ENCODE data around the gene HECTD1. TPM values are rescaled to one million over a fixed set of nuclear protein-coding genes. Genes with fewer than 3 reads are reported as not detected.

The HECTD1 gene
- total RNA-seq, 1 experiment from 2014 or later, result 317 TPM

DNA sequence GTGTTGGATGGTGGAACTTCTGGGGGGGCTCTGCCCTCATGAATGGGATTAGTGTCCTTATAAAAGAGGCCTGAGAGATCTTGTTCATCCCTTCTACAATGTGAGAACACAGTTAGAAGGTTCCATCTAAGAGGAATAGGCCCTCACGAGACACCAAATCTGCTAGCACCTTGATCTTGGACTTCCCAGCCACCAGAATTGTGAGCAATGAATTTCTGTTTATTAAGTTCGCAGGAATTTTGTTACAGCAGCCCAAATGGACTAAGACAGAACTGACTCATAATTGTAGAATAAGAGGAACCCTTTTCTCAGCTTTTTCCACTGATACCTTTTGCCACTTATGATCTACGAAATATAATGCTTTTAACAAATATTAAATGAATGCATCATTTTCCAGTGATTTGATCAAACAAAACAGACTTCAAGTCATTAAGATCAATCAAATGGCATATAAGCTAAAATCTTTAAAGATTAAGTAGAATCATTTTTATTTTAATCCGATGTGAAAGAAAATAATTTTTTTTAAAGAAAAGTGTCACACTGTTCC lies 68.2 kb downstream of the HECTD1 start:
- H3K36me3 ChIP-seq (ENCODE audit: insufficient read depth, low read length), result peaks cover 72% of the 10 kb centered on the region

DNA sequence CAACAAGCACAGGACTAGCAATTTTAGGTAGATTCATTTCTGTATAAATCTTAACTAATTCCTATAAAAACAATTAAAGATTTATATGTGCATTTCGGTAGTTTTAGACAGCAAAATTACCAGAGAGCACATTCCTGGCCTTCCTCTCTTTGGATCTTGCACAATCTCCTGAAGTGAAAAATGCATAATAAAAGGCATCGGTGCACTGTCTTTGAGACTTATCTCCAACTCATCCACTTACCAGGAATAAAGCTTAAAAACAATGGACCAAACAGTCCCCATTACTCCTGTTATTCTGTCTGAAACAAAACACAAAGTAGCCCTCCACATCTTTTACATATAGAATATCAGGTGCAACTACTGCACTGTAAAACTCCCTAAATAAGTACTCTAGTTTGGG lies 69.3 kb downstream of the HECTD1 start:
- H3K79me2 ChIP-seq (ENCODE audit: low read length), result peaks cover 37% of the 10 kb centered on the region
- H3K9me2 ChIP-seq (replicated peaks; ENCODE audit: insufficient read depth, low read length), result no peaks in the 10 kb centered on the region
- no peaks in the 10 kb centered on the region for H3K9me3 ChIP-seq (ENCODE audit: low read length)
- no peak overlapping the region for H3K27ac ChIP-seq (ENCODE audit: low read length)
- no peak overlapping the region for H3K9ac ChIP-seq (ENCODE audit: low read length)
- no peak for DNase-seq
- H4K20me1 ChIP-seq (ENCODE audit: insufficient read depth, low read depth, low read length), result no peaks in the 10 kb centered on the region
- H3K4me2 ChIP-seq (ENCODE audit: low read depth, low read length, poor library complexity, severe bottlenecking), result no peak overlapping the region
- H3K36me3 ChIP-seq (ENCODE audit: insufficient read depth, low read length), result peaks cover 72% of the 10 kb centered on the region
- no peaks in the 10 kb centered on the region for H3K27me3 ChIP-seq (ENCODE audit: low read length)
- no peaks in the 10 kb centered on the region for H3K4me1 ChIP-seq (ENCODE audit: low read length)
- H2AFZ ChIP-seq (ENCODE audit: low read length), result no peak overlapping the region
- H3K4me3 ChIP-seq (ENCODE audit: low read length), result no peak overlapping the region

More for the DNA sequence above, 68.2 kb downstream of the HECTD1 start:
- Histone ChIP-seq H4K20me1 (ENCODE audit: insufficient read depth, low read depth, low read length) (no peaks in the 10 kb centered on the region), H3K27me3 (ENCODE audit: low read length) (no peaks in the 10 kb centered on the region), H3K9me2 (replicated peaks; ENCODE audit: insufficient read depth, low read length) (no peaks in the 10 kb centered on the region), H3K9me3 (ENCODE audit: low read length) (no peaks in the 10 kb centered on the region), H3K9ac (ENCODE audit: low read length) (no peak overlapping the region), H3K4me1 (ENCODE audit: low read length) (no peaks in the 10 kb centered on the region), H3K4me2 (ENCODE audit: low read depth, low read length, poor library complexity, severe bottlenecking) (no peak overlapping the region), H3K27ac (ENCODE audit: low read length) (no peak overlapping the region), H3K79me2 (ENCODE audit: low read length) (peaks cover 38% of the 10 kb centered on the region), H3K4me3 (ENCODE audit: low read length) (no peak overlapping the region), H2AFZ (ENCODE audit: low read length) (no peak overlapping the region)
- no peak for DNase-seq

DNA sequence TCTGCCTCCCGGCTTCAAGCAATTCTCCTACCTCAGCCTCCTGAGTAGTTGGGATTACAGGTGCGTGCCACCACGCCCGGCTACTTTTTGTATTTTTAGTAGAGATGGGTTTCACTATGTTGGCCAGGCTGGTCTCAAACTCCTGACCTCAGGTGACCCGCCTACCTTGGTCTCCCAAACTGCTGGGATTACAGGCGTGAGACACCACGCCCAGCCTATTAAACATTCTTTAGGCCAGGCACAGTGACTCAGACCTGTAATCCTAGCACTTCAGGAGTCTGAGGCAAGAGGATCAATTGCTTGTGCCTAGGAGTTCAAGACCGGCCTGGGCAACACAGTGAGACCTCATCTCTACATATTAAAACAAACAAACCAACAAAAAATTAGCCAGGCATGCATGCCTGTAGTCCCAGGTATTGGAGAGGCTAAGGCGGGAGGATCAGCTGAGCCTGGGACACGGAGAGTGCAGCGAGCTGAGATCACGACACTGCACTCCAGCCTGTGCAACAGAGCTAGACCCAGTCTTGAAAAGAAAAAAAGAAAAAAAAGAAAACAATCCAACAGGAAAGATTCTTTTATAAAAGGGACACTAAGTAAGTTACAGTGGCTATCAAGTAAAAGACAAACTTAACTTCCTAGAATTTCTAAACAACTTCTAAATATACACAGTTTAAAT lies 70.2 kb downstream of the HECTD1 start:
- Histone ChIP-seq H3K9me3 (ENCODE audit: low read length) (no peaks in the 10 kb centered on the region), H3K4me2 (ENCODE audit: low read depth, low read length, poor library complexity, severe bottlenecking) (no peak overlapping the region), H4K20me1 (ENCODE audit: insufficient read depth, low read depth, low read length) (no peaks in the 10 kb centered on the region), H2AFZ (ENCODE audit: low read length) (no peak overlapping the region), H3K79me2 (ENCODE audit: low read length) (peaks cover 47% of the 10 kb centered on the region), H3K4me1 (ENCODE audit: low read length) (no peaks in the 10 kb centered on the region), H3K36me3 (ENCODE audit: insufficient read depth, low read length) (peaks cover 77% of the 10 kb centered on the region), H3K9ac (ENCODE audit: low read length) (no peak overlapping the region), H3K27me3 (ENCODE audit: low read length) (no peaks in the 10 kb centered on the region), H3K27ac (ENCODE audit: low read length) (no peak overlapping the region), H3K4me3 (ENCODE audit: low read length) (no peak overlapping the region), H3K9me2 (replicated peaks; ENCODE audit: insufficient read depth, low read length) (no peaks in the 10 kb centered on the region)
- no peak for DNase-seq

DNA sequence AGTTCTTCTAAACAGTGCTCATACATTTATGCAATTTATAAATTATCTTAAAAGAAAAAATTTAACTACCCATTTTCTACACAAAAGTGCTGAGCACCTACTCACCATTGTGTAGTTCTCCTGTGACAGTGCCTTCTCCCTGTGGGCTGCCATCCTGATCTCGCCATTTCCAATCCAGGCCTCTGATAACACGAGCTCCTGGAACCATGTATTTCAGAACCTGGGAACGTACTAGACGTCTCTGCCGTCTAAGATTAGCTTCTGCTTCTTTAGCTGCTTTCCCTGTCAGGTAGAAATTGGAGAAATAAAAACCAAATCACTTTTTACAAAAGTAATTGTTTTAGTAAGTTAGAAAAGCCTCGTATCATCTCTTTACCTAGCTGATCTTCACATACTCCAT lies 74.5 kb downstream of the HECTD1 start:
- H3K27ac ChIP-seq (ENCODE audit: low read length), result no peak overlapping the region
- DNase-seq, result no peak
- H3K27me3 ChIP-seq (ENCODE audit: low read length), result no peaks in the 10 kb centered on the region
- H4K20me1 ChIP-seq (ENCODE audit: insufficient read depth, low read depth, low read length), result no peaks in the 10 kb centered on the region
- no peak overlapping the region for H2AFZ ChIP-seq (ENCODE audit: low read length)
- no peaks in the 10 kb centered on the region for H3K9me2 ChIP-seq (replicated peaks; ENCODE audit: insufficient read depth, low read length)
- H3K9me3 ChIP-seq (ENCODE audit: low read length), result no peaks in the 10 kb centered on the region
- H3K4me3 ChIP-seq (ENCODE audit: low read length), result no peak overlapping the region
- H3K4me1 ChIP-seq (ENCODE audit: low read length), result peaks cover 37% of the 10 kb centered on the region
- H3K36me3 ChIP-seq (ENCODE audit: insufficient read depth, low read length), result peaks cover 76% of the 10 kb centered on the region
- H3K4me2 ChIP-seq (ENCODE audit: low read depth, low read length, poor library complexity, severe bottlenecking), result no peak overlapping the region
- peaks cover 53% of the 10 kb centered on the region for H3K79me2 ChIP-seq (ENCODE audit: low read length)
- H3K9ac ChIP-seq (ENCODE audit: low read length), result no peak overlapping the region

DNA sequence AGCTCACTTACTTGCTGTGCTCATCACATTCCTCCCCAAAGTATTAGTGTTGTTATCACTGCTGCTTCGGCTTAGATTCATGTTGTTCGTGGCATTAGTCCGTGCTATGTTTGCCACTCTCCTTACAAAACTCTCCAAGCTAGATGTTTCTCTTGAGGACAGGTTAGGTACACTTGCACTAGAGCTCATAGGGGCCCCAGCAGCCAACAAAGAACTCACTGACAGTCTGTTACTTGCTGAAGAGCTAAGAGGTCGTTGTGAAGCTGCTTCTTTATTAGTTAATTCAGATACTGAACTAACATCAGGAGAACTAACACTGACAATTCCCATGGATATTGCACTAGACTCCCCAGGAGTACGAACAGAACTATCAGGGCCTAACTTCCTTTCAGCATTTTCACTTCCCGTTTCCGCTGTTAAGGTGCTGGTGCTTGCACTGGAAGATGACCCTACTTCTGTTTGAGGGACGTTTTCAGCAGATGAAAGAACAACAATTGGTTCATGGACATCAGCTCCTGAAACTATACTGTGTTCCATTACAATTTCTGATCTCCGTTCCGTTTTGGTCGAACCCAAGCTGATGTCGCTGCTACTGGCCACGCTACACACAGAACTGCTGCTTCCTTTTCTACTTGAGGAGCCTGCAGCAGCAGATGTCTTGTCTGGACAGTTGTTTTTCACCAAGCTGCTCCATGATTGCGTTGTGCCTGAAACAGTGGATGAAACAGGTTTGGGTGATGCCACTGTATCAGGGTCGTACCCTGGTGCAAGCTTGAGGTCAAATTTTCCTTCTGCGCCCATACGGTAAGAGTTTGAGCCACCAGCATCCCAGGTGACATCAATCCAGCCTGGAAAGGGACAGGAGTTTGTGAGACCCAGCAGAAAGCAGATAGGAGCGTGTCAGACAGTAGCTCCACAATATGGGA lies 78.7 kb downstream of the HECTD1 start:
- no peaks in the 10 kb centered on the region for H3K27me3 ChIP-seq (ENCODE audit: low read length)
- peak; percentile 89 for DNase-seq
- peaks cover 63% of the 10 kb centered on the region for H3K79me2 ChIP-seq (ENCODE audit: low read length)
- peak overlapping the region; percentile 69 for H3K27ac ChIP-seq (ENCODE audit: low read length)
- H3K4me2 ChIP-seq (ENCODE audit: low read depth, low read length, poor library complexity, severe bottlenecking), result peak overlapping the region; percentile 37
- H2AFZ ChIP-seq (ENCODE audit: low read length), result no peak overlapping the region
- peak overlapping the region; percentile 6; the same call in 1 of the 2 replicates for H3K9ac ChIP-seq (ENCODE audit: low read length)
- H3K9me2 ChIP-seq (replicated peaks; ENCODE audit: insufficient read depth, low read length), result no peaks in the 10 kb centered on the region
- no peaks in the 10 kb centered on the region for H3K9me3 ChIP-seq (ENCODE audit: low read length)
- H3K36me3 ChIP-seq (ENCODE audit: insufficient read depth, low read length), result peaks cover 76% of the 10 kb centered on the region
- no peaks in the 10 kb centered on the region for H4K20me1 ChIP-seq (ENCODE audit: insufficient read depth, low read depth, low read length)
- no peak overlapping the region for H3K4me3 ChIP-seq (ENCODE audit: low read length)
- H3K4me1 ChIP-seq (ENCODE audit: low read length), result peaks cover 38% of the 10 kb centered on the region

DNA sequence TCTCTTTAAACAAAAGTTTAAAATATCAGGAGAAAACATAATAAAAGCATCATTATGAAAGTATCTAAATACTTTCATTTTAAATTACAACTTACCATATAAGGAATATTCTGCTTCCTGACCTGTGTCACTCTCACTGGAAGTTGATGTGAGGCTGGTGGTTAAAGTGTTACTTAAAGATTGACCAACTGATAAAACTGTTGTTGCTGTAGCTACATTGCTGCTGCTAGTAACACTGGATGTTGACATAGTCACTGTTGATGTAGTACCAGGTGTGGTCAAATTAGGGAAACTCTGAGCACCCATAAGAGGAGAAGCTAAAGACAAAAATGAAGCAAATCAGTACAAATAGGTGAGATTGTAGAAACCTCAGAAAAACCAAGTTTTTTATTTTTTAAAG lies 79.9 kb downstream of the HECTD1 start:
- H3K4me1 ChIP-seq (ENCODE audit: low read length), result peaks cover 38% of the 10 kb centered on the region
- H3K4me2 ChIP-seq (ENCODE audit: low read depth, low read length, poor library complexity, severe bottlenecking), result no peak overlapping the region
- H3K79me2 ChIP-seq (ENCODE audit: low read length), result peaks cover 60% of the 10 kb centered on the region
- no peak overlapping the region for H3K9ac ChIP-seq (ENCODE audit: low read length)
- H3K27ac ChIP-seq (ENCODE audit: low read length), result peak overlapping the region; percentile 69; the same call in 1 of the 2 replicates
- no peaks in the 10 kb centered on the region for H3K27me3 ChIP-seq (ENCODE audit: low read length)
- H4K20me1 ChIP-seq (ENCODE audit: insufficient read depth, low read depth, low read length), result no peaks in the 10 kb centered on the region
- no peak overlapping the region for H3K4me3 ChIP-seq (ENCODE audit: low read length)
- peaks cover 76% of the 10 kb centered on the region for H3K36me3 ChIP-seq (ENCODE audit: insufficient read depth, low read length)
- no peaks in the 10 kb centered on the region for H3K9me2 ChIP-seq (replicated peaks; ENCODE audit: insufficient read depth, low read length)
- no peak for DNase-seq
- no peak overlapping the region for H2AFZ ChIP-seq (ENCODE audit: low read length)
- H3K9me3 ChIP-seq (ENCODE audit: low read length), result no peaks in the 10 kb centered on the region

DNA sequence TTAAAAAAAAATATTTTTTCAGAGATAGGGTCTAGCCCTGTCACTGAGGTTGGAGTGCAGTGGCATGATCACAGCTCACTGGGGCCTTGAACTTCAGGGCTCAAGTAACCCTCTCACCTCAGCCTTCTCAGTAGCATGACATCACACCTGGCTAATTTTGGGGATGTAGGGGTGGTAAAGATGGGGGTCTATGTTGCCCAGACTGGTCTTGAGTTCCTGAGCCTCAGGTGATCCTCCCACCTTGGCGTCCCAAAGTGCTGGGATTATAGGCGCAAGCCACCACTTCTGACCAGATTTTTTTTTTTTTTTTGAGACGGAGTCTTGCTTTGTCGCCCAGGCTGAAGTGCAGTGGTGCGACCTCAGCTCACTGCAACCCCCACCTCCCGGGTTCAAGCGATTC lies 80.9 kb downstream of the HECTD1 start:
- H3K9ac ChIP-seq (ENCODE audit: low read length), result no peak overlapping the region
- peaks cover 76% of the 10 kb centered on the region for H3K36me3 ChIP-seq (ENCODE audit: insufficient read depth, low read length)
- no peak overlapping the region for H3K27ac ChIP-seq (ENCODE audit: low read length)
- peaks cover 36% of the 10 kb centered on the region for H3K4me1 ChIP-seq (ENCODE audit: low read length)
- DNase-seq, result no peak
- H3K27me3 ChIP-seq (ENCODE audit: low read length), result no peaks in the 10 kb centered on the region
- no peaks in the 10 kb centered on the region for H4K20me1 ChIP-seq (ENCODE audit: insufficient read depth, low read depth, low read length)
- H3K4me3 ChIP-seq (ENCODE audit: low read length), result no peak overlapping the region
- no peaks in the 10 kb centered on the region for H3K9me3 ChIP-seq (ENCODE audit: low read length)
- H2AFZ ChIP-seq (ENCODE audit: low read length), result no peak overlapping the region
- H3K79me2 ChIP-seq (ENCODE audit: low read length), result peaks cover 53% of the 10 kb centered on the region
- no peaks in the 10 kb centered on the region for H3K9me2 ChIP-seq (replicated peaks; ENCODE audit: insufficient read depth, low read length)
- no peak overlapping the region for H3K4me2 ChIP-seq (ENCODE audit: low read depth, low read length, poor library complexity, severe bottlenecking)

DNA sequence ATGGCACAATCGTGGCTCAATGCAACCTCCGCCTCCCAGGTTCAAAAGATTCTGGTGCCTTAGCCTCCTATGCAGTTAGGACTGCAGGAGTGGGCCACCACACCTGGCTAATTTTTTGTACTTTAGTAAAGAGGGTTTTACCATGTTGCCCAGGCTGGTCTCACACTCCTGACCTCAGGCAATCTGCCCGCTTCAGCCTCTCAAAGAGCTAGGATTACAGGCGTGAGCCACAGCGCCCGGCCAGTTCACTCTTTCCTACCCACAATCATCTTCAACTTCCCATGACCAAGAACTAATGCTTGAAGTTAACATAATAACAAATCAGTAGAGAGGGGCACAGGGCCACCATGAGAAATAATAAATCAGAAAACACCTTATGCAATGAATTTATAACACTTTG lies 82.4 kb downstream of the HECTD1 start:
- peaks cover 77% of the 10 kb centered on the region for H3K36me3 ChIP-seq (ENCODE audit: insufficient read depth, low read length)
- peaks cover 22% of the 10 kb centered on the region for H3K4me1 ChIP-seq (ENCODE audit: low read length)
- no peak overlapping the region for H3K27ac ChIP-seq (ENCODE audit: low read length)
- H4K20me1 ChIP-seq (ENCODE audit: insufficient read depth, low read depth, low read length), result no peaks in the 10 kb centered on the region
- H3K9me3 ChIP-seq (ENCODE audit: low read length), result no peaks in the 10 kb centered on the region
- H3K9me2 ChIP-seq (replicated peaks; ENCODE audit: insufficient read depth, low read length), result no peaks in the 10 kb centered on the region
- no peak overlapping the region for H3K4me2 ChIP-seq (ENCODE audit: low read depth, low read length, poor library complexity, severe bottlenecking)
- no peak overlapping the region for H3K9ac ChIP-seq (ENCODE audit: low read length)
- no peaks in the 10 kb centered on the region for H3K27me3 ChIP-seq (ENCODE audit: low read length)
- DNase-seq, result no peak
- H2AFZ ChIP-seq (ENCODE audit: low read length), result no peak overlapping the region
- H3K79me2 ChIP-seq (ENCODE audit: low read length), result peaks cover 47% of the 10 kb centered on the region
- no peak overlapping the region for H3K4me3 ChIP-seq (ENCODE audit: low read length)

All from Karpas-422 (cell line).